TTC549 (cell line): ENCODE results near the gene ITCH.
"Not testable (repeated sequence)": the region's sequence is repeated elsewhere in the genome, so short reads cannot be mapped to it uniquely, and the experiment has no call there.

Experiments used
- FAIRE-seq: peaks from 2 replicates; lab custom pipeline; 2012; peaks lifted over from hg19 to GRCh38; lab: Jason Lieb, UNC

Gene ITCH

GRCh38 chr20:34344238-34344637 is 18.8 kb upstream of the ITCH start:
- FAIRE-seq: no peak

GRCh38 chr20:34345402-34345736 is 17.7 kb upstream of the ITCH start:
- no peak for FAIRE-seq

- FAIRE-seq: not testable (repeated sequence)
These were observed 17.1 kb upstream of the ITCH start for GRCh38 chr20:34345839-34346532.

GRCh38 chr20:34346533-34346865 is 16.6 kb upstream of the ITCH start:
- FAIRE-seq: not testable (repeated sequence)

GRCh38 chr20:34347571-34347970 is 15.5 kb upstream of the ITCH start:
- FAIRE-seq: no peak

GRCh38 chr20:34350095-34350494 is 13.0 kb upstream of the ITCH start:
- FAIRE-seq: no peak

- not testable (repeated sequence) for FAIRE-seq
These were observed 9.6 kb upstream of the ITCH start for GRCh38 chr20:34353467-34353866.

- FAIRE-seq: no peak
These were observed 7.6 kb upstream of the ITCH start for GRCh38 chr20:34355427-34355826.

GRCh38 chr20:34359729-34360128 is 3.3 kb upstream of the ITCH start:
- not testable (repeated sequence) for FAIRE-seq

GRCh38 chr20:34362502-34363061 is 491 bp upstream of the ITCH start:
- FAIRE-seq: no peak

- FAIRE-seq: no peak
These were observed 571 bp downstream of the ITCH start for GRCh38 chr20:34363465-34364222.

GRCh38 chr20:34364223-34364506 is 1.1 kb downstream of the ITCH start:
- FAIRE-seq: no peak

- no peak for FAIRE-seq
These were observed 2.7 kb downstream of the ITCH start for GRCh38 chr20:34365765-34366213.

- no peak for FAIRE-seq
These were observed 4.1 kb downstream of the ITCH start for GRCh38 chr20:34367155-34367554.

- not testable (repeated sequence) for FAIRE-seq
These were observed 4.8 kb downstream of the ITCH start for GRCh38 chr20:34367911-34368310.

- no peak for FAIRE-seq
These were observed 5.5 kb downstream of the ITCH start for GRCh38 chr20:34368547-34368946.

- FAIRE-seq: no peak
These were observed 6.2 kb downstream of the ITCH start for GRCh38 chr20:34369265-34369664.

GRCh38 chr20:34370062-34370461 is 7.0 kb downstream of the ITCH start:
- FAIRE-seq: no peak

- no peak for FAIRE-seq
These were observed 10.4 kb downstream of the ITCH start for GRCh38 chr20:34373445-34373844.

- FAIRE-seq: no peak
These were observed 11.2 kb downstream of the ITCH start for GRCh38 chr20:34374209-34374760.

- no peak for FAIRE-seq
These were observed 12.9 kb downstream of the ITCH start for GRCh38 chr20:34375977-34376430.

- FAIRE-seq: no peak
These were observed 14.2 kb downstream of the ITCH start for GRCh38 chr20:34377072-34377847.

GRCh38 chr20:34382174-34382573 is 19.1 kb downstream of the ITCH start:
- no peak for FAIRE-seq
